Measurements from ENCODE around the gene FZD10. TPM values are rescaled to one million over a fixed set of nuclear protein-coding genes. Genes with fewer than 3 reads are reported as not detected.

The FZD10 gene
- total RNA-seq, 2 experiments from 2014 or later: not detected

DNA sequence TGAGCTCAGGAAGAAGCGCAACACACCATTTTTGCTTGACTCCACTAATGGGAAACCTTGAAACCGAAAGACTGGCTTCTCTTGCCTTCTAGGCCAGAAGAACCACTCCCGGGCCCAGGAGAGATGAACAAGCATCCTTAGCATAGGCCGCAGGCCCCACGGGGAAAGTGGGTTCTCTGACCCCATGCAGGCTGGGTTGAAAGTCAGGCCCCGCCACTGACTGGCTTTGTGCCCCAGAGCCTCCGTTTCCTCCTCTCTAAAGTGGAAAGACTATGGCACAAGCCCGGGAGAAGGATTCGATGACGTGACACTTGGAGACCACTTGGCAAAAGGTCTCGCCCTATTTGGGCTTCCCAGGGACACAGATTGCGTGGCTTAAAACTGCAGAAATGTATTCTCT, 9.9 kb upstream of the FZD10 start:
- Histone ChIP-seq H3K27ac (ENCODE audit: low read depth in 1 of 2, low read length in 2 of 2) (no peak overlapping the region), H3K27me3 (ENCODE audit: control insufficient read depth in 1 of 2, insufficient read depth in 2 of 2, low read length in 2 of 2) (peaks cover 12 to 22% of the 10 kb centered on the region in 2 experiments), H3K4me3 (ENCODE audit: low read length) (no peak overlapping the region), H3K36me3 (ENCODE audit: insufficient read depth, low read length) (no peaks in the 10 kb centered on the region), H3K9me3 (ENCODE audit: control insufficient read depth in 1 of 2, insufficient read depth in 1 of 2, low read length in 2 of 2) (peaks cover 0 to 18% of the 10 kb centered on the region in 2 experiments), H3K4me1 (ENCODE audit: insufficient read depth, low read length) (no peaks in the 10 kb centered on the region)
- no peak overlapping the region for H3K4me3 Mint-ChIP-seq
- no peaks in the 10 kb centered on the region for H3K36me3 Mint-ChIP-seq (ENCODE audit: low read depth)
- H3K27me3 Mint-ChIP-seq: peaks cover 22% of the 10 kb centered on the region
- CTCF ChIA-PET: no interaction called here
- DNase-seq (no peak), ATAC-seq (ENCODE audit: poor library complexity) (no peak)
- H3K9me3 Mint-ChIP-seq: no peaks in the 10 kb centered on the region
- H3K27ac Mint-ChIP-seq: no peak overlapping the region
- intact Hi-C loops (cut with DNase I, micrococcal nuclease): no loop called here
- no peaks in the 10 kb centered on the region for H3K4me1 Mint-ChIP-seq (ENCODE audit: low read depth)
- POLR2A ChIA-PET: no interaction called here
- no peak for TF ChIP-seq CTCF (IDR thresholded peaks at IDR 0.05)

- intact Hi-C loops (cut with DNase I, micrococcal nuclease): no loop called here
- H3K4me1 Mint-ChIP-seq (ENCODE audit: low read depth): no peaks in the 10 kb centered on the region
Observed at GRCh38 chr12:130153803-130154202, 8.5 kb upstream of the FZD10 start.

DNA sequence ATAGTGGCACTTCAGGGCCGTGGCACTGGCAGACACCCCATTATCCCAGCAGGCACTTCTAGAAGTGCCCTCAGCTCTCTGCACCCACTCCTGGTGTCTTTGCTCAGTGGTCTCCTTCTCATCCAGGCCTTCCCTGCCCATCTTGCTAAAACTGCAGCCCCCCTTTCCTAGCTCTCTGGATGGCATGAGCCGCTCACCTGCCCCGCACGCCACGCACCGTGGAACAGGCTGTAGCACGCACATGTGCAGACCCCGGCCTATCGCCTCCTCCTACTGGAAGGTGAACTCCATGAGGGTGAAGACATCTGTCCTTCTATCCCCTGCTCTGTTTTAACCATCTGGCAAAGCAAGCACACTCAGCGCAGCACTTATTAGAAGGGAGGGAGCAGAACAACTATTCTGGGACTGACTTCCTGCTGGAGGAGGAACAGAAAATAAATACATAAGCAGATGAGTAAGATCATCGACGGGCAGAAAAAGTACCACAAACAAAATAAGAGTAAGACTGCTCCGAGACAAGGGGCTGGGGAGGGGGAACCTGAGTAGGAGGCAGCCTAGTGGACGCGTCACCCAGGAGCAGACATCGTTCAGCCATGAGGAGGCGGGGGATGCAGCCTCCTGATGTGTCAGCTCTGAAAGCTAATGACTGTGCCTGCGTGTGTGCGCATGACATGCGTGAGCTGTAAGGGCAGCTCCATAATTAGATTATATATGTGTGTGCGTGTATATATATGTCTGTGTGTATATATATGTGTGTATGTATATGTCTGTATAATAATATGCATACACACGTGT, 7.8 kb upstream of the FZD10 start:
- peaks cover 22% of the 10 kb centered on the region for H3K27me3 Mint-ChIP-seq
- ATAC-seq (ENCODE audit: poor library complexity) (no peak), DNase-seq (no peak)
- no peak overlapping the region for H3K27ac Mint-ChIP-seq
- no peaks in the 10 kb centered on the region for H3K36me3 Mint-ChIP-seq (ENCODE audit: low read depth)
- no peaks in the 10 kb centered on the region for H3K4me1 Mint-ChIP-seq (ENCODE audit: low read depth)
- H3K4me1 ChIP-seq (ENCODE audit: insufficient read depth, low read length): no peaks in the 10 kb centered on the region
- H3K4me3 Mint-ChIP-seq: no peak overlapping the region
- peaks cover 26 to 39% of the 10 kb centered on the region in 2 experiments for H3K27me3 ChIP-seq (ENCODE audit: control insufficient read depth in 1 of 2, insufficient read depth in 2 of 2, low read length in 2 of 2)
- intact Hi-C loops (cut with DNase I, micrococcal nuclease): no loop called here
- H3K27ac ChIP-seq (ENCODE audit: low read depth in 1 of 2, low read length in 2 of 2): no peak overlapping the region
- no peaks in the 10 kb centered on the region for H3K9me3 Mint-ChIP-seq
- no peaks in the 10 kb centered on the region for H3K36me3 ChIP-seq (ENCODE audit: insufficient read depth, low read length)
- no peak overlapping the region for H3K4me3 ChIP-seq (ENCODE audit: low read length)
- H3K9me3 ChIP-seq (ENCODE audit: control insufficient read depth in 1 of 2, insufficient read depth in 1 of 2, low read length in 2 of 2): peaks cover 0 to 18% of the 10 kb centered on the region in 2 experiments
- POLR2A ChIA-PET: no interaction called here
- no peak for TF ChIP-seq CTCF (IDR thresholded peaks at IDR 0.05)
- CTCF ChIA-PET: no interaction called here

More at GRCh38 chr12:130153803-130154202, 8.5 kb upstream of the FZD10 start:
- DNase-seq (no peak), ATAC-seq (ENCODE audit: poor library complexity) (no peak)
- TF ChIP-seq CTCF (IDR thresholded peaks at IDR 0.05): no peak
- H3K27ac Mint-ChIP-seq: no peak overlapping the region
- ChIA-PET POLR2A (no interaction called here), CTCF (no interaction called here)
- no peaks in the 10 kb centered on the region for H3K9me3 Mint-ChIP-seq
- Histone ChIP-seq H3K4me1 (ENCODE audit: insufficient read depth, low read length) (no peaks in the 10 kb centered on the region), H3K9me3 (ENCODE audit: control insufficient read depth in 1 of 2, insufficient read depth in 1 of 2, low read length in 2 of 2) (peaks cover 0 to 18% of the 10 kb centered on the region in 2 experiments), H3K27ac (ENCODE audit: low read depth in 1 of 2, low read length in 2 of 2) (no peak overlapping the region), H3K36me3 (ENCODE audit: insufficient read depth, low read length) (no peaks in the 10 kb centered on the region), H3K4me3 (ENCODE audit: low read length) (no peak overlapping the region), H3K27me3 (ENCODE audit: control insufficient read depth in 1 of 2, insufficient read depth in 2 of 2, low read length in 2 of 2) (peaks cover 23 to 32% of the 10 kb centered on the region in 2 experiments)
- H3K4me3 Mint-ChIP-seq: no peak overlapping the region
- H3K36me3 Mint-ChIP-seq (ENCODE audit: low read depth): no peaks in the 10 kb centered on the region
- peaks cover 22% of the 10 kb centered on the region for H3K27me3 Mint-ChIP-seq

Measured in CD4-positive, alpha-beta T cell (primary cell).